ENCODE data around the gene CDH4. TPM values are rescaled to one million over a fixed set of nuclear protein-coding genes. Genes with fewer than 3 reads are reported as not detected.

CDH4 gene
- total RNA-seq, 1 experiment from 2014 or later: 5.3 TPM

DNA sequence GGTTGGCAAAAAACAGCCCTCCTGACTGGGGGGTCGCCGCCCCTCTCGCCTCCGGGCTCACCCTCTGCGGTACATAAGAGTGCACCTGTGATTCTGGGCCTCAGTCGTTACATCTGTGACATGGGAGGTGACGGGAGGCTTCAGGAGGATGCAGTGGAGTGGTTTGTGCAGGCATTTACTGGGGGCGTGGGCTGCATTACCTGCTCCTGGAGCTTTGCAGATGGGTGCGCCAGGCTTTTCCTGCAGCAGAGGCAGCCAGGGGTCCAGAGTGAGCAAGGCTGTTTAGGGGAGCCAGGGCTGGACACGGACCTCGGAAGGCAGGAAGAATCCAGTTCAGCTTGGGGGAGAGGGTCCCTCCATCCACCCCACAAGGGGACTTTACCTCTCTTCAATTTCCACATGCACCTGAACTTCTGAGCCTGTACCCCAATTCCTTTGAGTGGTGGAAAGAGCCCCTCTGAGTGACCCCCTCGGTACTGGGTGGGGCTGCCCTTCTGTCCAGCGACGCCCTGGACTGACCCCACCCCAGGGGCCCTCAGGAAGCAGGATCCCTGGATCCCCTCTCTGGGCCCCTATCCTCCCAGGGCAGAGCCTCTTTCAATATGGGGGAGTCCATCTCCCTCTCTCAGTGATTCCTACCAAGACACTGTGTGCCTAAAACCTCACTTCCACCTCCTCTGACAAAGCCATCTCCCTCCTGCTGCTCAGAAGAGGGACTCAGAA, 679.6 kb downstream of the CDH4 start:
- peaks cover 4% of the 10 kb centered on the region for H3K9me3 Mint-ChIP-seq
- POLR2A ChIA-PET: no interaction called here
- peaks cover 8% of the 10 kb centered on the region for H3K4me1 Mint-ChIP-seq
- ATAC-seq (no peak), DNase-seq (ENCODE audit: low spot score) (no peak)
- no peak overlapping the region for H3K4me3 Mint-ChIP-seq
- H3K27ac Mint-ChIP-seq: no peak overlapping the region
- H3K27me3 Mint-ChIP-seq (ENCODE audit: low read depth): no peaks in the 10 kb centered on the region
- TF ChIP-seq RORB (CRISPR knock-in tag; IDR thresholded peaks at IDR 0.05) (no peak), ESRRA (CRISPR knock-in tag; IDR thresholded peaks at IDR 0.05; ENCODE audit: borderline replicate concordance) (no peak), ETV6 (CRISPR knock-in tag; IDR thresholded peaks at IDR 0.05) (no peak), NR3C1 (CRISPR knock-in tag; conservative IDR thresholded peaks at IDR 0.05; ENCODE audit: low read depth) (no peak), SP1 (CRISPR knock-in tag; conservative IDR thresholded peaks at IDR 0.05) (no peak)
- TF ChIP-seq, protein P1, sequence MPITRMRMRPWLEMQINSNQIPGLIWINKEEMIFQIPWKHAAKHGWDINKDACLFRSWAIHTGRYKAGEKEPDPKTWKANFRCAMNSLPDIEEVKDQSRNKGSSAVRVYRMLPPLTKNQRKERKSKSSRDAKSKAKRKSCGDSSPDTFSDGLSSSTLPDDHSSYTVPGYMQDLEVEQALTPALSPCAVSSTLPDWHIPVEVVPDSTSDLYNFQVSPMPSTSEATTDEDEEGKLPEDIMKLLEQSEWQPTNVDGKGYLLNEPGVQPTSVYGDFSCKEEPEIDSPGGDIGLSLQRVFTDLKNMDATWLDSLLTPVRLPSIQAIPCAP (CRISPR knock-in tag; IDR thresholded peaks at IDR 0.05): no peak
- TF ChIP-seq, protein P2, sequence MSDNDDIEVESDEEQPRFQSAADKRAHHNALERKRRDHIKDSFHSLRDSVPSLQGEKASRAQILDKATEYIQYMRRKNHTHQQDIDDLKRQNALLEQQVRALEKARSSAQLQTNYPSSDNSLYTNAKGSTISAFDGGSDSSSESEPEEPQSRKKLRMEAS (CRISPR knock-in tag; IDR thresholded peaks at IDR 0.05): no peak
- TF ChIP-seq, protein P3, sequence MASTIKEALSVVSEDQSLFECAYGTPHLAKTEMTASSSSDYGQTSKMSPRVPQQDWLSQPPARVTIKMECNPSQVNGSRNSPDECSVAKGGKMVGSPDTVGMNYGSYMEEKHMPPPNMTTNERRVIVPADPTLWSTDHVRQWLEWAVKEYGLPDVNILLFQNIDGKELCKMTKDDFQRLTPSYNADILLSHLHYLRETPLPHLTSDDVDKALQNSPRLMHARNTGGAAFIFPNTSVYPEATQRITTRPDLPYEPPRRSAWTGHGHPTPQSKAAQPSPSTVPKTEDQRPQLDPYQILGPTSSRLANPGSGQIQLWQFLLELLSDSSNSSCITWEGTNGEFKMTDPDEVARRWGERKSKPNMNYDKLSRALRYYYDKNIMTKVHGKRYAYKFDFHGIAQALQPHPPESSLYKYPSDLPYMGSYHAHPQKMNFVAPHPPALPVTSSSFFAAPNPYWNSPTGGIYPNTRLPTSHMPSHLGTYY (CRISPR knock-in tag; IDR thresholded peaks at IDR 0.05): no peak
- H3K36me3 Mint-ChIP-seq: 0 out of 2 replicates have a peak, but pooled peaks cover 2% of the 10 kb centered on the region
- CTCF ChIA-PET: interaction anchor here (1.0 kb wide), 1 partner anchor 35 kb away, joined by 3 read pairs; no protein-coding TSS in a partner anchor

DNA sequence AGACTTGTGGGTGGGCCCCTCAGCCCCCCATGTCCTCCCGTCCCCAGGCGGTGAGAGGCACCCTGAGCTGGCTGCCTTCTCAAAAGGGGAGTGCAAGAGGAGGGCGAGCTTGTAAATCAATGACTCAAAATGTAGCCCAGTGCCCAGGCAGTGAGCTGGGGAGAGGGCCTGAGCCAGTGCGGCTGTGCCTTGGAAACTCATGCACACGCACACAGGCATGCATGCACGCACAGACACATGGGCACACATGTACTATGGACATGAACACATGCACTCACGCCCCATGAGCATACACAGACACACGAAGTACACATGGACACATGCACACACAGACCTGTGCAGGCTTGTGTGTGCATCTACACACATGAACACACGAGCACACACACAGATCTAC, 680.1 kb downstream of the CDH4 start:
- TF ChIP-seq ZNF263 (CRISPR knock-in tag; IDR thresholded peaks at IDR 0.05; ENCODE audit: low read depth) (no peak), NFE2L1 (CRISPR knock-in tag; IDR thresholded peaks at IDR 0.05) (no peak), OVOL2 (CRISPR knock-in tag; IDR thresholded peaks at IDR 0.05; ENCODE audit: borderline replicate concordance) (no peak), TEAD1 (CRISPR knock-in tag; IDR thresholded peaks at IDR 0.05) (no peak), ZNF671 (CRISPR knock-in tag; IDR thresholded peaks at IDR 0.05) (no peak), EMX1 (CRISPR knock-in tag; IDR thresholded peaks at IDR 0.05) (no peak)
- TF ChIP-seq, protein P1 (CRISPR knock-in tag; IDR thresholded peaks at IDR 0.05): no peak
- peak; percentile 1 for DNase-seq (ENCODE audit: low spot score)
- H3K4me3 Mint-ChIP-seq: no peak overlapping the region
- peaks cover 14% of the 10 kb centered on the region for H3K4me1 Mint-ChIP-seq
- CTCF ChIA-PET: no interaction called here
- 0 out of 2 replicates have a peak, but pooled peaks cover 2% of the 10 kb centered on the region for H3K36me3 Mint-ChIP-seq
- POLR2A ChIA-PET: no interaction called here
- H3K27me3 Mint-ChIP-seq (ENCODE audit: low read depth): no peaks in the 10 kb centered on the region
- no peak overlapping the region; the same call in 1 of the 2 replicates for H3K27ac Mint-ChIP-seq
- no peak for ATAC-seq
- H3K9me3 Mint-ChIP-seq: peaks cover 4% of the 10 kb centered on the region

DNA sequence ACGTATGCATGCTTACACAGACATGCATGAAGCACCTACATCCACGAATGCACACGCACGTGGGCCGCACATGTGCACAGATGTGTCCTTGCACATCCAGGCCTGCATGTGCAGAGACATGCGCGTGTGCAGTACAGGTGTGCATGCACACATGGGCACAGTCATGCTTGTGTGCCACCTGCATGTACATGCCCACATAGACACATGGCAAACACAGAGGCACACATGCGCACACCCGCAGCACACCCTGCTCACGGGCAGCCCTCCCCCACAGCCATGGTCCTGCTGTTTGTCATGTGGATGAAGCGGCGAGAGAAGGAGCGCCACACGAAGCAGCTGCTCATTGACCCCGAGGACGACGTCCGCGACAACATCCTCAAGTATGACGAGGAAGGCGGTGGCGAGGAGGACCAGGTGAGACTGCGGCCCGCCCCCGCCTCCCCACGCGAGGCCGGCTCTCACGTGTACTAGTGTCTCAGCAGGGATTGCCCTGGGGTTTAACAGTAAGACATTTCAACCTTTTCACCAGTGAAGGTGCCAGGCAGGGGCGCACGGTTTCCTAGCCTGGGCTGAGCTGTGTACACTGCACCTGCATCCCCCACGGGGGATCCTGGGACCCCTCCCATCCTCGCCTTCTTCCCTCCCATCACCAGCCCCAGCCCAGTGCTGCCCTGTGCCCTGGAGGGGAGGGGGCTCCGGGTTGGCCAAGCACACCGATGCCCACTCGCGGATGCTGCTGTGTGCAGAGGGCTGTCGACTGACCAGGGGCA, 680.8 kb downstream of the CDH4 start:
- no peaks in the 10 kb centered on the region for H3K27me3 Mint-ChIP-seq (ENCODE audit: low read depth)
- CTCF ChIA-PET: no interaction called here
- POLR2A ChIA-PET: no interaction called here

More for the DNA sequence above, 680.8 kb downstream of the CDH4 start:
- Mint-ChIP-seq H3K9me3 (peaks cover 4% of the 10 kb centered on the region), H3K4me1 (peaks cover 14% of the 10 kb centered on the region), H3K36me3 (0 out of 2 replicates have a peak, but pooled peaks cover 2% of the 10 kb centered on the region), H3K4me3 (no peak overlapping the region), H3K27ac (peak overlapping the region; percentile 49; the same call in 1 of the 2 replicates)
- no peak for TF ChIP-seq ZNF232 (CRISPR knock-in tag; IDR thresholded peaks at IDR 0.05)
- TF ChIP-seq, protein P4, sequence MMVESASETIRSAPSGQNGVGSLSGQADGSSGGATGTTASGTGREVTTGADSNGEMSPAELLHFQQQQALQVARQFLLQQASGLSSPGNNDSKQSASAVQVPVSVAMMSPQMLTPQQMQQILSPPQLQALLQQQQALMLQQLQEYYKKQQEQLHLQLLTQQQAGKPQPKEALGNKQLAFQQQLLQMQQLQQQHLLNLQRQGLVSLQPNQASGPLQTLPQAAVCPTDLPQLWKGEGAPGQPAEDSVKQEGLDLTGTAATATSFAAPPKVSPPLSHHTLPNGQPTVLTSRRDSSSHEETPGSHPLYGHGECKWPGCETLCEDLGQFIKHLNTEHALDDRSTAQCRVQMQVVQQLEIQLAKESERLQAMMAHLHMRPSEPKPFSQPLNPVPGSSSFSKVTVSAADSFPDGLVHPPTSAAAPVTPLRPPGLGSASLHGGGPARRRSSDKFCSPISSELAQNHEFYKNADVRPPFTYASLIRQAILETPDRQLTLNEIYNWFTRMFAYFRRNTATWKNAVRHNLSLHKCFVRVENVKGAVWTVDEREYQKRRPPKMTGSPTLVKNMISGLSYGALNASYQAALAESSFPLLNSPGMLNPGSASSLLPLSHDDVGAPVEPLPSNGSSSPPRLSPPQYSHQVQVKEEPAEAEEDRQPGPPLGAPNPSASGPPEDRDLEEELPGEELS (CRISPR knock-in tag; IDR thresholded peaks at IDR 0.05): no peak
- TF ChIP-seq, protein P5, sequence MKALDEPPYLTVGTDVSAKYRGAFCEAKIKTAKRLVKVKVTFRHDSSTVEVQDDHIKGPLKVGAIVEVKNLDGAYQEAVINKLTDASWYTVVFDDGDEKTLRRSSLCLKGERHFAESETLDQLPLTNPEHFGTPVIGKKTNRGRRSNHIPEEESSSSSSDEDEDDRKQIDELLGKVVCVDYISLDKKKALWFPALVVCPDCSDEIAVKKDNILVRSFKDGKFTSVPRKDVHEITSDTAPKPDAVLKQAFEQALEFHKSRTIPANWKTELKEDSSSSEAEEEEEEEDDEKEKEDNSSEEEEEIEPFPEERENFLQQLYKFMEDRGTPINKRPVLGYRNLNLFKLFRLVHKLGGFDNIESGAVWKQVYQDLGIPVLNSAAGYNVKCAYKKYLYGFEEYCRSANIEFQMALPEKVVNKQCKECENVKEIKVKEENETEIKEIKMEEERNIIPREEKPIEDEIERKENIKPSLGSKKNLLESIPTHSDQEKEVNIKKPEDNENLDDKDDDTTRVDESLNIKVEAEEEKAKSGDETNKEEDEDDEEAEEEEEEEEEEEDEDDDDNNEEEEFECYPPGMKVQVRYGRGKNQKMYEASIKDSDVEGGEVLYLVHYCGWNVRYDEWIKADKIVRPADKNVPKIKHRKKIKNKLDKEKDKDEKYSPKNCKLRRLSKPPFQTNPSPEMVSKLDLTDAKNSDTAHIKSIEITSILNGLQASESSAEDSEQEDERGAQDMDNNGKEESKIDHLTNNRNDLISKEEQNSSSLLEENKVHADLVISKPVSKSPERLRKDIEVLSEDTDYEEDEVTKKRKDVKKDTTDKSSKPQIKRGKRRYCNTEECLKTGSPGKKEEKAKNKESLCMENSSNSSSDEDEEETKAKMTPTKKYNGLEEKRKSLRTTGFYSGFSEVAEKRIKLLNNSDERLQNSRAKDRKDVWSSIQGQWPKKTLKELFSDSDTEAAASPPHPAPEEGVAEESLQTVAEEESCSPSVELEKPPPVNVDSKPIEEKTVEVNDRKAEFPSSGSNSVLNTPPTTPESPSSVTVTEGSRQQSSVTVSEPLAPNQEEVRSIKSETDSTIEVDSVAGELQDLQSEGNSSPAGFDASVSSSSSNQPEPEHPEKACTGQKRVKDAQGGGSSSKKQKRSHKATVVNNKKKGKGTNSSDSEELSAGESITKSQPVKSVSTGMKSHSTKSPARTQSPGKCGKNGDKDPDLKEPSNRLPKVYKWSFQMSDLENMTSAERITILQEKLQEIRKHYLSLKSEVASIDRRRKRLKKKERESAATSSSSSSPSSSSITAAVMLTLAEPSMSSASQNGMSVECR (CRISPR knock-in tag; IDR thresholded peaks at IDR 0.05; ENCODE audit: borderline replicate concordance): no peak
- DNase-seq (ENCODE audit: low spot score) (peak; percentile 5), ATAC-seq (no peak)
